ENCODE measurements around the gene CCR4. TPM values are rescaled to one million over a fixed set of nuclear protein-coding genes. Genes with fewer than 3 reads are reported as not detected.
"Not testable (repeated sequence)": the region's sequence is repeated elsewhere in the genome, so short reads cannot be mapped to it uniquely, and the experiment has no call there.

CCR4 gene
- total and polyA plus RNA-seq, 2 experiments from 2014 or later, result 0.13 TPM; not detected in 1

DNA sequence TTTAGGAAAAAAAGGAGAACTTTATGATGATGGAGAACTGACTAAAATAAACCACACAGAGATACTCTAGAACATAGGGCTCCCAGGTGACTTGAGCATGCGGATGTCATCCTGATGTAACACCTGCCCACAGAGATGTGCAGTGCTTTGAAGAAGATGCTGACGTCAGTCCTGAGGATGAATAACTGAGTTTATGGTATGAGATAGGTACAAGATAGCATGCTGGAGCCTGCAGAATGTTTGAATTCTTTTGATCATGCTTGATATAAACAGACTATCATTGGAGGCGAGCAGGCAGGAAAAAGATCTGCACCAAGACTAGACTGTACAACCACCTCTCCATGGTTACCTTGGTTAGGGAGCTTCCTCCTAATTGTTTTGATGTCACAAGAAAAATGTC, 12.4 kb downstream of the CCR4 start:
- no peaks in the 10 kb centered on the region for H3K9me2 ChIP-seq (replicated peaks; ENCODE audit: insufficient read depth)
- TF ChIP-seq EZH2phosphoT487 (IDR thresholded peaks at IDR 0.05; ENCODE audit: low read depth, severe bottlenecking, unreplicated experiment), result no peak
- no peak for TF ChIP-seq EZH2 (IDR thresholded peaks at IDR 0.05; ENCODE audit: borderline replicate concordance)
- TF ChIP-seq, protein P1, sequence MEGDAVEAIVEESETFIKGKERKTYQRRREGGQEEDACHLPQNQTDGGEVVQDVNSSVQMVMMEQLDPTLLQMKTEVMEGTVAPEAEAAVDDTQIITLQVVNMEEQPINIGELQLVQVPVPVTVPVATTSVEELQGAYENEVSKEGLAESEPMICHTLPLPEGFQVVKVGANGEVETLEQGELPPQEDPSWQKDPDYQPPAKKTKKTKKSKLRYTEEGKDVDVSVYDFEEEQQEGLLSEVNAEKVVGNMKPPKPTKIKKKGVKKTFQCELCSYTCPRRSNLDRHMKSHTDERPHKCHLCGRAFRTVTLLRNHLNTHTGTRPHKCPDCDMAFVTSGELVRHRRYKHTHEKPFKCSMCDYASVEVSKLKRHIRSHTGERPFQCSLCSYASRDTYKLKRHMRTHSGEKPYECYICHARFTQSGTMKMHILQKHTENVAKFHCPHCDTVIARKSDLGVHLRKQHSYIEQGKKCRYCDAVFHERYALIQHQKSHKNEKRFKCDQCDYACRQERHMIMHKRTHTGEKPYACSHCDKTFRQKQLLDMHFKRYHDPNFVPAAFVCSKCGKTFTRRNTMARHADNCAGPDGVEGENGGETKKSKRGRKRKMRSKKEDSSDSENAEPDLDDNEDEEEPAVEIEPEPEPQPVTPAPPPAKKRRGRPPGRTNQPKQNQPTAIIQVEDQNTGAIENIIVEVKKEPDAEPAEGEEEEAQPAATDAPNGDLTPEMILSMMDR (IDR thresholded peaks at IDR 0.05; ENCODE audit: poor library complexity), result no peak
- no peaks in the 10 kb centered on the region for H3K79me2 ChIP-seq
- no peak overlapping the region for H3K4me2 ChIP-seq
- 92% methylated on average over 3 of the region's 3 CpGs for WGBS (ENCODE audit: low lambda C conversion rate, missing lambda C conversion rate)
- no peaks in the 10 kb centered on the region for H3K36me3 ChIP-seq (replicated peaks; ENCODE audit: insufficient read depth, low read depth)
- no peaks in the 10 kb centered on the region for H3K9me3 ChIP-seq (ENCODE audit: low read depth)
- H4K20me1 ChIP-seq (ENCODE audit: insufficient read depth, poor library complexity, severe bottlenecking), result no peaks in the 10 kb centered on the region
- no peak for DNase-seq (ENCODE audit: low spot score)
- H2AFZ ChIP-seq, result no peak overlapping the region
- no peaks in the 10 kb centered on the region for H3K27me3 ChIP-seq
- H3K27ac ChIP-seq, result no peak overlapping the region
- no peak overlapping the region for H3K4me3 ChIP-seq
- peaks cover 5% of the 10 kb centered on the region for H3K4me1 ChIP-seq (ENCODE audit: insufficient read depth)

DNA sequence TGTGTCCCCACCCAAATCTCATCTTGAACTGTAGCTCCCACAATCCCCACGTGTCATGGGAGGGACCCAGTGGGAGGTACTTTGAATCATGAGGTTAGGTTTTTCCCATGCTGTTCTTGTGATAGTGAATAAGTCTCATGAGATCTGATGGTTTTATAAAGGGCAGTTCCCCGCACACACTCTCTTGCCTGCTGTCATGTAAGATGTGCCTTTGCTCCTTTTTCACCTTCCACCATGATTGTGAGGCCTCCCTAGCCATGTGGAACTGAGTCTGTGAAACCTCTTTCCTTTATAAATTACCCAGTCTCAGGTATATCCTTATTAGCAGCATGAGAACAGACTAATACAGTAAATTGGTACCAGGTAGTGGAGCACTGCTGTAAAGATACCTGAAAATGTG, 13.3 kb downstream of the CCR4 start:
- WGBS (ENCODE audit: low lambda C conversion rate, missing lambda C conversion rate), result 71% methylated on average over 2 of the region's 2 CpGs
- H2AFZ ChIP-seq, H3K4me2 ChIP-seq: not testable (repeated sequence)

DNA sequence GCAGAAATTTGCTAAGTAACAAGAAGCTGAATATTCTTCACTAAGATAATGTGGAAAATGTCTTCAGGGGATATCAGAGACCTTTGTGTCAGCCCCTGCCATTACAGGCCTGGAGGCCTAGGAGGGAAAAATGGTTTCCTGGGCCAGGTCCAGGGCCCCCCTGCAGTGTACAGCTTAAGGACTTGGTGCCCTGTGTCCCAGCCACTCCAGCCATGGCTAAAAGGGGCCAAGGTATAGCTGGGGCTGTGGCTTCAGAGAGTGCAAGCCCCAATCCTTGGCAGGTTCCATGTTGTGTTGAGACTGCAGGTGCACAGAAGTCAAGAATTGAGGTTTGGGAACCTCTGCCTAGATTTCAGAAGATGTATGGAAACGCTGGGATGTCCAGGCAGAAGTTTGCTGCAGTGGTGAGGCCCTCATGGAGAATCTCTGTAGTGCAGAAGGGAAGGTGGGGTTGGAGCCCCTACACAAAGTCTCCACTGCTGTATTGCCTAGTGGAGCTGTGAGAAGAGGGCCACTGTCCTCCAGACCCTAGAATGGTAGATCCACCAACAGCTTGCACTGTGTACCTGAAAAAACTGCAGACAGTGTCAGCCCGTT, 14.3 kb downstream of the CCR4 start:
- H3K36me3 ChIP-seq (replicated peaks; ENCODE audit: insufficient read depth, low read depth); H2AFZ ChIP-seq; H3K4me3 ChIP-seq; DNase-seq (ENCODE audit: low spot score); H3K27me3 ChIP-seq; H3K9me3 ChIP-seq (ENCODE audit: low read depth); H3K4me2 ChIP-seq; H3K9me2 ChIP-seq (replicated peaks; ENCODE audit: insufficient read depth); H4K20me1 ChIP-seq (ENCODE audit: insufficient read depth, poor library complexity, severe bottlenecking); H3K79me2 ChIP-seq; H3K27ac ChIP-seq: not testable (repeated sequence)
- H3K4me1 ChIP-seq (ENCODE audit: insufficient read depth), result peaks cover 16% of the 10 kb centered on the region
- WGBS (ENCODE audit: low lambda C conversion rate, missing lambda C conversion rate), result 96% methylated on average over 2 of the region's 2 CpGs

More for the DNA sequence above, 13.3 kb downstream of the CCR4 start:
- H3K36me3 ChIP-seq (replicated peaks; ENCODE audit: insufficient read depth, low read depth); H3K27me3 ChIP-seq; H3K79me2 ChIP-seq; DNase-seq (ENCODE audit: low spot score); H3K9me2 ChIP-seq (replicated peaks; ENCODE audit: insufficient read depth); H4K20me1 ChIP-seq (ENCODE audit: insufficient read depth, poor library complexity, severe bottlenecking); H3K9me3 ChIP-seq (ENCODE audit: low read depth); H3K27ac ChIP-seq; H3K4me3 ChIP-seq: not testable (repeated sequence)
- H3K4me1 ChIP-seq (ENCODE audit: insufficient read depth), result peaks cover 13% of the 10 kb centered on the region

DNA sequence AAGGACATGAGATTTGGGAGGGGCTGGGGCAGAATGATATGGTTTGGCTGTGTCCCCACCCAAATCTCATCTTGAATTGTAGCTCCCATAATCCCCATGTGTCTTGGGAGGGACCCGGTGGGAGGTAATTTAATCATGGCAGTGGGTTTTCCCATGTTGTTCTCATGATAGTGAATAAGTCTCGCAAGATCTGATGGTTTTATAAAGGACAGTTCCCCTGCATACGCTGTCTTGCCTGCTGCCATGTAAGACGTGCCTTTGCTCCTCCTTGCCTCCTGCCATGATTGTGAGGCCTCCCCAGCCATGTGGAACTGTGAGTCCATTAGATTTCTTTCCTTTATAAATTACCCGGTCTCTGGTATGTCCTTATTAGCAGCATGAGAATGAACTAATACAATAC, 15.2 kb downstream of the CCR4 start:
- not testable (repeated sequence) for H3K79me2 ChIP-seq; H3K4me3 ChIP-seq; H2AFZ ChIP-seq; H3K4me2 ChIP-seq; H3K9me3 ChIP-seq (ENCODE audit: low read depth); DNase-seq (ENCODE audit: low spot score); H3K27me3 ChIP-seq; H3K27ac ChIP-seq; H3K36me3 ChIP-seq (replicated peaks; ENCODE audit: insufficient read depth, low read depth); H4K20me1 ChIP-seq (ENCODE audit: insufficient read depth, poor library complexity, severe bottlenecking); H3K9me2 ChIP-seq (replicated peaks; ENCODE audit: insufficient read depth)
- 75% methylated on average over 5 of the region's 5 CpGs for WGBS (ENCODE audit: low lambda C conversion rate, missing lambda C conversion rate)
- peaks cover 16% of the 10 kb centered on the region for H3K4me1 ChIP-seq (ENCODE audit: insufficient read depth)

DNA sequence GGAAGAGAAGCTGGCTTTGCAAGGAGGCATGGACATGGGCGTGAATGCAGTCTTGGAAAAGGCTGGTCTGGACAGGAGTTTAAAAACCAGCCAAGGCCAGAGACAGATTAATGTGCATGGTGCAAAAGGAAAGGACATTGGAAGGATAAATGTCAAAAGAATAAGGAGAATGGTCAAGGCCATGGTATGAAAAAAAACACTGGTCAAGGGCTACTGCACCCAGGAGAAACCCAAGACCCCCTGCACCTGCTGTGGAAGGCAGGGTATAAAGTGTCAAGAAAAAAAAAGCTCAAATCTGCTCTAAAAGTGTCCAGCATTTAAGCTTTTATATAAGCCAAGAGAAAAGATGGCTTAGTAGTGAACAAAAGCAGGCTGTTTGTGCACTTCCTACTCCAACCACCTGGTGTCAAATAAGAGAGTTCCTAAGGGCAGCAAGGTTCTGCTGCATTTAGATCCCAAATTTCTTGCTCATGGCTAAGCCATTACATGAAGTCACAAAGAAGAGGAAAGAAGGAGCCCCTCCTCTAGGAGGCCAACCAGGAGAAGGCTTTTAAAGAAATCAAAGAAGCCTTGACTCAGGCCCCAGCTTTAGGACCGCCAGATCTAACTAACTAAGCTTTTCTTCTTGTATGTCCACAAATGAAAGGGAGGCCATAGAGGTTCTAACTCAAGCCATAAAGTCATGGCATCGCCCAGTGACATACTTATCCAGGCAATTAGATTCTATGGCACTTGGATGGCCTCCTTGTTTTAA, 16.9 kb downstream of the CCR4 start:
- Histone ChIP-seq H3K36me3 (replicated peaks; ENCODE audit: insufficient read depth, low read depth) (no peaks in the 10 kb centered on the region), H4K20me1 (ENCODE audit: insufficient read depth, poor library complexity, severe bottlenecking) (no peaks in the 10 kb centered on the region), H3K27ac (peak overlapping the region; percentile 72), H3K4me1 (ENCODE audit: insufficient read depth) (peaks cover 16% of the 10 kb centered on the region), H3K9me2 (replicated peaks; ENCODE audit: insufficient read depth) (no peaks in the 10 kb centered on the region), H3K79me2 (no peaks in the 10 kb centered on the region), H2AFZ (no peak overlapping the region), H3K9me3 (ENCODE audit: low read depth) (no peaks in the 10 kb centered on the region), H3K4me2 (peak overlapping the region; percentile 59), H3K4me3 (no peak overlapping the region), H3K27me3 (no peaks in the 10 kb centered on the region)
- 94% methylated on average over 3 of the region's 3 CpGs for WGBS (ENCODE audit: low lambda C conversion rate, missing lambda C conversion rate)
- DNase-seq (ENCODE audit: low spot score), result no peak
- TF ChIP-seq EZH2 (IDR thresholded peaks at IDR 0.05; ENCODE audit: borderline replicate concordance) (no peak), EZH2phosphoT487 (IDR thresholded peaks at IDR 0.05; ENCODE audit: low read depth, severe bottlenecking, unreplicated experiment) (no peak)
- TF ChIP-seq, protein P1 (IDR thresholded peaks at IDR 0.05; ENCODE audit: poor library complexity), result no peak
